Measurements from ENCODE around the gene KCNIP3.
A peak's percentile ranks its signal among the peaks of the same experiment; 100 is the strongest.

The KCNIP3 gene

GRCh38 chr2:95296880-95297487, at the start of gene KCNIP3:
Gene KCNIP3, plus strand, starts transcription at chr2:95297347. Its CDS starts 92 bp downstream, at chr2:95297439.
- no peak within 1 kb of the TSS for H3K4me3 ChIP-seq (replicated peaks; ENCODE audit: low read depth, low read length)
- no peak for TF ChIP-seq CTCF (IDR thresholded peaks at IDR 0.05; ENCODE audit: low read depth, low read length, missing control alignments)
- no peak for DNase-seq (ENCODE audit: extremely low read depth, low read depth)

DNA sequence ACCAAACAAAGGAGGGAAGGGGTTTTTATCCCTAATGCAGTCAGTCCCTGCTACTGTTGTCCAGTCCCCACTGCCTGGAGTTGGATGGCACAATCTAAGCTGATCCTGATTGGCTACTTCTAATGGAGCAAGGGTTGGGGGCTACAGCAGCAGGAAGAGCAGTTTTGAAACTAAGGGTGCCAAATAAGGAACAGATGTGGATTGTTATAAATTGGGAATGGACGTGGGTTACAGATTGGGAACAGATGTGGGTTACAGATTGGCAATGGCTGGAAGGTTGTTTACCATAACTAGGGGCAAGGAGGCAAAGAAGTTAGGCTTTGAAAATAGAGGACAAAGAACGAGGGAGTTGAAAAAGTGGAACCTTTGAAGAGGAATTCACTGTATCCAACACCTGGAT, 38.9 kb upstream of the KCNIP3 start:
- TF ChIP-seq CTCF (IDR thresholded peaks at IDR 0.05; ENCODE audit: low read depth, low read length, missing control alignments): no peak
- DNase-seq (ENCODE audit: extremely low read depth, low read depth): peak; percentile 47
- no peak overlapping the region for H3K4me3 ChIP-seq (replicated peaks; ENCODE audit: low read depth, low read length)

GRCh38 chr2:95260028-95261023, 36.8 kb upstream of the KCNIP3 start:
- no peak for DNase-seq (ENCODE audit: extremely low read depth, low read depth)
- no peak for TF ChIP-seq CTCF (IDR thresholded peaks at IDR 0.05; ENCODE audit: low read depth, low read length, missing control alignments)
- no peak overlapping the region for H3K4me3 ChIP-seq (replicated peaks; ENCODE audit: low read depth, low read length)

GRCh38 chr2:95261602-95262001, 35.5 kb upstream of the KCNIP3 start:
- no peak for DNase-seq (ENCODE audit: extremely low read depth, low read depth)
- H3K4me3 ChIP-seq (replicated peaks; ENCODE audit: low read depth, low read length): no peak overlapping the region

DNA sequence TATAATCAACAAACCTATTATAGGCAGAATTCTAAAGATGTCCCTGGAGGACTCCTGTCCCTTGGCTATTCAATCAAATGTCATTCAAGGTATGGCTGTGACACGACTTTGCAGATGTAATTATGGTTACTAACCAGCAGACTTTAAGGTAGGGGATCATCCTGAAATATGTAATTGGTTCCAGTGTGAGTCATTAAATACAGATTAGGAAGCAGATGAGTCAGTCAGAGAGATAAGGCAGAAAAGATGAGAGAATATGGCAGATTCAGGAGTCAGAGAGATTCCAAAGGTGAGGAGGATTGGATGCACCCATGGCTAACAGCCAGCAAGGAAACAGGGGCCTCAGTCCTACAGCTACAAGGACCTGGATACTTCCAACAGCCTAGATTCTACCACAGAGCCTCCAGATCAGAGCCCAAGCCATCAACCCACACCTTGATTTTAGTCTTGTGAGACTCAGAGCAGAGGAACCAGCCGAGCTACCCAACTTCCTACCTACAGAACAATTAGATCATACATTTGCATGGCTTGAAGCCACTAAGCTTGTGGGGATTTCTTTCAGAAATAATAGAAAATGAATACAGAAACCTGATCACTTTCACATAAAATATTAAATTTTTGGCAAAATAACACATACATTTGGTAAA, 34.1 kb upstream of the KCNIP3 start:
- H3K4me3 ChIP-seq (replicated peaks; ENCODE audit: low read depth, low read length): no peak overlapping the region
- no peak for TF ChIP-seq CTCF (IDR thresholded peaks at IDR 0.05; ENCODE audit: low read depth, low read length, missing control alignments)
- DNase-seq (ENCODE audit: extremely low read depth, low read depth): no peak

More at GRCh38 chr2:95261602-95262001, 35.5 kb upstream of the KCNIP3 start:
- no peak for TF ChIP-seq CTCF (IDR thresholded peaks at IDR 0.05; ENCODE audit: low read depth, low read length, missing control alignments)

DNA sequence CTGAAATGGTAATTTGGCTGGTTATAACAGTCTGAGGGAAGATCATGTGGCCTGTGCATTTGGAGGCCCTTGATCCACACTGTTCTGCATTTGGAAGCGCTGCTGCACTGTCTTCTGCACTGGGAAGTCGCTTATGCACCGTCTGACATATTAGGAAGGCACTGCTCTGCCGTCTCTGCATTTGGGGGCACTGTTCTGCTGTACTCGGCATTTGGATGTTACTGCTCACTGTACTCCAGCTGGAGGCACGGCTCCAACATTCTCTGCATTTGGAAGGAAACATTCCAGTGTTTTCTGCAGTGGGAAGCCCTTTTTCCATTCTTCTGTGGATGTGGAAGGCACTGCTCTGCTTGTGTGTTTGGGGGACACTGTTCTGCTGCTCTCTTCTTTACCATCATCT, 32.5 kb upstream of the KCNIP3 start:
- no peak overlapping the region for H3K4me3 ChIP-seq (replicated peaks; ENCODE audit: low read depth, low read length)
- TF ChIP-seq CTCF (IDR thresholded peaks at IDR 0.05; ENCODE audit: low read depth, low read length, missing control alignments): no peak
- DNase-seq (ENCODE audit: extremely low read depth, low read depth): no peak
